Measurements from ENCODE around the gene NDRG4.

NDRG4 gene

DNA sequence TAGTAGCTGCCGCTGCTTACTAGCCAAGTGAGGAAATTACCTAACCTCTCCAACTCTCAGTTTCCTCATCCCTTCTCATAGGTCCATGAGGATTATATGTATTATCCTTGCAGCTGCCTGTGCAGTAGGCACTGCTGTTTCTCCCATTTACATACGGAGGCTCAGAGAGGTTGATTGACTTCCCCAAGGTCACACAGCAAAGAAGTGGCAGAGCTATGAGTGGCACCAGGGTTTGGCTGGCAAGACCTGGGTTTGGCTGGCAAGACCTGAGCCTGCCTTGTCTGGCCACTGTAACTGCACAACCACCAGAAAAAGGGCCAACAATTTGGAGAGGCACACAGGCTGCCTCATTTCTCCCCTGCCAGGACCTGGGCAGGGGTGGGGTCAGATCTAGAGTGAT is 2.5 kb upstream of the NDRG4 start:
- DNase-seq, result no peak

DNA sequence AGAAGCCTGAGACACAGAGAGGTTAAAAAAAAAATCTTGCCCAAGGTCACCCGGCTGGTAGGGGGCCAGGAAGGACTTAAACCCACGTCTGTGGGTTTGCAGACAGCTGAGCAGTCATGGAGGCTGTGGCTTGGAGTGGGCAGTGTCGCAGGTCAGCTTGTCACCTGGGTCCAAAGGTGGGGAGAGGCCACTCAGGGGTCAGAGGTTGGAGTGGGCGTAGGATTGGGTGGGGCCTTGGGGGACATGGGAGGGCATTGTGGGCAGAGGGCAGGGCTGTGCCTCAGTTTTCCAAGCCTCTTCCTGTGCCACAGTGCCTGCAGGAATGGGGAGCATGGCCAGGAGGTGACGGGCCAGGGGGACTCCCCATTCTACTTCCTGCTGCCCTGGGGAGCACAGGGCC is 2.0 kb upstream of the NDRG4 start:
- DNase-seq, result no peak

DNA sequence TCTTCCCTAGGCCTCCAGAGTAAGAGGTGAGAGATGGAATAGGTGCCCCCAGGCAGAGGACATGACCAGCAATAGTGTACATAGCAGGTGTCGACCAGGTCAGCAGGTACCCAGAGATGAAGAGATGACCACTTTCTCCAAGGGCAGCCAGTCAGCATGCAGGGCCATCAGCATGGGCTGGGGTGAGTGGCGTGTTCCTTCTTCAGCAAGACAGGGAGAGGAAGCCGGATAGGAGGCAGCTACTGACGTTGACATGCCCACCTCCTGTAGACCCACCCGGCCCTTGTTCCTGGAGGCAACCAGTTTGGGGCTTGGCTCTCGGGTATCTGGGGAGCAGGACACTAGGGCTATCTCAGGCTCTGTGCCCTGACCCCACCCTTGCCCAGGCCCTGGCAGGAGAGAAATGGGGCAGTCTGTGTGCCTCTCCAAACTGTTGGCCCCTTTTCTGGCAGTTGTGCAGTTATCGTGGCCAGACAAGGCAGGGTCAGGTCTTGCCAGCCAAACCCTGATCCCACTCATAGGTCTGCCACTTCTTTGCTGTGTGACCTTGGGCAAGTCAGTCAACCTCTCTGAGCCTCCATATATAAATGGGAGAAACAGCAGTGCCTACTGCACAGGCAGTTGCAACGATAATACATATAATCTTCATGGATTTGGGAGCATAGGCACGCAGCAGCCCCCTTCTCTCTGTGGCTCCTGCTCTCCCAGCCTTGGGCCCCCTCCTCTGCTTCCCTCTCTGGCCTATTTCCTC is 1.4 kb upstream of the NDRG4 start:
- no peak for DNase-seq

DNA sequence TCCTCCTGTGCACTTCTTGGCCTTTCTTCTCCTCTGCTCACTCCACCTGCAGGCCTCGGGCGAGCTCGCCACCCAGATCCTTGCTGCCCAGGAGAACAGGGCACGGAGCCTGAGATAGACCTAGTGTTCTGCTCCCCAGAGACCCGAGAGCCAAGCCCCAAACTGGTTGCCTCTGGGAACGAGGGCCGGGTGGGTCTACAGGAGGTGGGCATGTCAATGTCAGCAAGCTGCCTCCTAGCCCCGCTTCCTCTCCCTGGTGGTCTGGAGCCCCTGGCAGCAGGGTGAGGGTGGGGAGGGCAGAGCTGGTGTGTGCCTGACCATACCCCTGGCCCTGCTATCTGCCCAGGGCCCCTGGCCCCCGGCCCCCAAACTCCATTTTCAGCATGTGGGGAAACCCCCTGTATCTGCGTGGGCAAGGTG is 841 bp upstream of the NDRG4 start:
- no peak for DNase-seq

DNA sequence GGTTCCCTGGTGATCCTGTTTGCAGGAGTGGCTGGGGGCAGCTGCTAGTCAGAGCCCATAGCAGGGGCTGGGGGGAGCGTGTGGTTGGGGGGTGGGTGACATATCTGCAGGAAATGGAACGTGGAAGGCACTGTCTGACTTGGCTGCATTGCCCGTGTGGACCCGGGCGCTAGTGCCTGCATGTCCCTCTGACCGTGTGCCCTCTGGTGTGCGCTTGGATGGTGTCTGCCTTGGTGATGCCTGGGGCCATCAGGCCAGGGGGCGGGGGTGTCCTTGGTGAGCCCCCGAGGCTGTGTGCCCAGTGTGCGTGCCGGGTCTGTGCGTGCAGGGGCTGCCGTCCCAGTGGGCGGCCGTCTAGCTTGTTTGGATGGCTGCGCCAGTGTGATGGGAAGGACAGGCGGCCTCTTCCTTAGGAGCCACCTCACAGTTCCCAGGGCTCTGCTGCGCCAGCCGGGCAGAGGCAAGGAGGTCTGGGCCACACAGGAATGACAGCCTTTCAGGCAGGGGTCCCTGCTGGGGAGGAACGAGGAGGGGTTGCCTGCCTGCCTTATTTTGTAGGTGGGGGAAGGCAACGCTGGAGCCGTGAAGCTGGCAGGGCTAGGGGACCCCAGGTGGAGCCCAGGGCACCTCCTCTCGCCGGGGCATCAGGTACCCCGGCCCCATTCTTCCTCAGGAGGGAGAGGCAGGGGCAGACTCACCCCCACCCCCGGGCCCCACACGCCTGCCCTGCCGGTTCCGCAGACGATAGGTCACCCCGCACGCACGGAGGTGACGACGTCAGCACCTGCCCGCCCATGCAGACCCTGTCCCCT is 693 bp downstream of the NDRG4 start:
- DNase-seq, result no peak

DNA sequence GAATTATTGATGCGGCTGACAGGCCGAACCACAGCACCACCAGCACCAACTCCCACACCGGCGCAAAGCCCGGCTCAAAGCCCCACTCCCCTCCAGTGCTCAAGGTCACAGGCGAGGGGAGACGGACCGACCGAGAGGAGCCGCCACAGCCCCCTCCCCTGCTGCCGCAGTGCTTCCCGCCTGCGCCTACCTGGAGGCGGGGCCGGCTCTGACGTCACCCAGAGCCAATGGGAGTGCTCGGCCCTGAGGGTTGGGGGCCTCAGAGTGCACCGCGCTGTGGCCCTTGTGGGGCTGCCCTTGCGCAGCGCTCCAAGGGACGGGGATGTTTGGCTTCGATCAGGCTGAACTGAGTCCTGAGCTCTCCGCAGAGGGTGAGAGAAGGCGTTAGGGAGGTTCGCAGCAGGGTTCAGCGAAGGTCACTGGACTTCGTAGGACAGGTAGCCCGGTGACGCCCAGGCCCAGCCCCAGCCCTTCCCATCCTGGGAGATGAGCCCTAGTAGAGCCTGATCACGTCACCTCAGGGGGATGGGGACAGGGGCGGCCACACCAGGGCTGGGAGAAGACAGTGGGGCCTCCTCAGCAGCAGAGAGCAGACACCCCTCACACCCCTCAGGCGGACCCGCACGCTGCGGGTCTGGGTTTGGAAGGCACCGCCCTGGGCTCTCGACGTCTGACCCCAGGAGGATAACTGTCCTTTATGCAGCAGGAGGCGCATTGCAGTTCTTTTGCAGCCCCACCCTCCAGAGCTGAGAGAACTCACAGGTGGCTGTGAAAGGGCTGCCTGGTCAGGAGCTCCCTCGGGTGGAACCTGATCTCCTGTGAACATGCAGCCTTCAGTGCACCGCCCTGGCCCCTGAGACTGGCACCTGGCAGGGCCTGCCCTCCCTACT is 1.5 kb downstream of the NDRG4 start:
- DNase-seq, result no peak

DNA sequence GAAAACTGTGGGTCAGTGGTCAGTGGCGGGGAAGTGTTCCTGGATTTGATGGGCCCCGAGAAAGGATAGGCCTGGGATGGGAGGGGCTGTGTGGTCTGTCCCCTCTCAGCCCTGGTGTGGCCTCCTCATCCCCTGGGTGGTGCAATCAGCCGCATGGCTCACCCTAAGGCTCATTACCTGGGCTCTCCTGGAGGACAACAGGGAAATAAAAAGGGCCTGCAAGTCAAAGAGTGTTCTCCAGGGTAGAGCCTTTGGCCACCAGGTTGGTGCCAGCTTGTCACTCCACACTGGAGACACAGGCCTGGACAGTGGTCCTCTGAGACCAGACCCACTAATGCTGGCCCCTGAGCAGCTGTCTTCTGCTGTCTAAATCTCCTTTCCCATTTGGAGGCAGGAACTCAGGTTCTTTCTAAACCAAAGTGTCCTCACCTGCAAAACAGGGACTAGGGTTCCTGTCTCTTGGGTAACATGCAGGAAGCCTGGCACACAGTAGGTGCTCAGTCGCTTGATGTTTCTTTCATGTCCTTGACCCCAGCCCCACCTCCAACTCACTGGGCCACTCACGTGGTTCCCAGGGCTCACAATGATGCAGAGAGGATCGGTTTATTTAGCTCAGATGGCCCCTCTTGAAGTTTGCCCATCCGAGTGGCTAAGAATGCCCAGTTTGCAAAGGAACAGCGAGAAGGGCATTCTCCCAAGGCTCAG is 2.4 kb downstream of the NDRG4 start:
- DNase-seq, result no peak

DNA sequence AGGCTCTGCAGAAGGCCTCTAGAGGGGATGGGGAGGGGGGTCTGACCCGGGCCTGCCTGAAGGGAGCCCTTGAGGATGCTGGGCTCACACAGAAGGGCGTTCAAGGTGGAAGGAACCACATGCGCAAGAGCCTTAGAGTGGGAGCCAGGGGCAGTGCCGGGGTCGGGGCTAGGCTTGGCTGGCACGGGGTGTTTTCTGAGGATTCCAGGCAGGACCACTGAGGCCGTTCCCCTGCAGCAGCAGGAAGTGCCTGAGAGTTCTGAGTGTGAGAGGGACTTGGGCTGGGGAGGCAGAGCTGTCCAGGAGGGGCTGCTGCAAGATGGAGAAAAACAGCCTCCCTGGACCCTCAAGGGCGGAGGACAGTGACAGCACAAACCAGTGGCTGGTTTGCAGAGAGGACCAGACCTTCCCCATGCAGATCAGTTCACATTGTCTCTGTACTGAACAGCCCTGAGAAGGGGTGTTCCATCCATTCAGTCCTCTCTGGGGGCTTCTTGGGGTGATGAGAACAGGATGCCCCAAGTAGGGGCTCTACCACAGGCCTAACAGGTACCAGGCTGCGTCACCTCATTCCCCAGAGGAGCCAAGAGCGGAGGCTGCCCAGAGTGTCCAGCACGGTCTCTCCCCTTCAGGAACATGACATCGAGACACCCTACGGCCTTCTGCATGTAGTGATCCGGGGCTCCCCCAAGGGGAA is 3.4 kb downstream of the NDRG4 start:
- DNase-seq, result no peak

DNA sequence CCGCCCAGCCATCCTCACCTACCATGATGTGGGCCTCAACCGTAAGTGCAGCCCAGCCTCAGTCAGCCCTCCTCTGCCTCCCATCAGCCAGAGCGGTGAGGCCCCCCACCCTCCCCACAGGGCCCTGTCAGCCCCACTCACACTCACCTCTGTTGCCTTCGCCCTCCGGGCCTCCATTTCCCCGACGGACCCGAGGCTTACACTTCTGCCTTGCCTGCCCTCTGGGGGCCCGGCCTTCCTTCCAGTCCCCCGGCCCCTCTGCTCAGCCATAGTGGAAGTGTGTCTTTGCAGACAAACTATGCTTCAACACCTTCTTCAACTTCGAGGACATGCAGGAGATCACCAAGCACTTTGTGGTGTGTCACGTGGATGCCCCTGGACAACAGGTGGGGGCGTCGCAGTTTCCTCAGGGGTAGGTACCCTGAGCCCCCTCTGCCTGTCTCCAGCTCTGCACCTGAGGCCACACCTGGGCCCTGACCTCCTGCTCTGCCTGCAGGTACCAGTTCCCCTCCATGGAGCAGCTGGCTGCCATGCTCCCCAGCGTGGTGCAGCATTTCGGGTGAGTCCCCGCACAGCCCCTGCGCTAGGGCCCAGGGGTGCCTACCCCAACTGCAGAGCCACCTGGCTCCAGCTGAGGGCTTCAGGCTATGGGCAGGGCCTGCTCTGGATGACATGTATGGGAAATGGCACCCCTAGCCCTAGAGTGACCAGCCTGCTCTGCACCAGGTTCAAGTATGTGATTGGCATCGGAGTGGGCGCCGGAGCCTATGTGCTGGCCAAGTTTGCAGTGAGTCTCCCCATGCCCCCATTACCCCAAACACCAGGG is 4.1 kb downstream of the NDRG4 start:
- no peak for DNase-seq

DNA sequence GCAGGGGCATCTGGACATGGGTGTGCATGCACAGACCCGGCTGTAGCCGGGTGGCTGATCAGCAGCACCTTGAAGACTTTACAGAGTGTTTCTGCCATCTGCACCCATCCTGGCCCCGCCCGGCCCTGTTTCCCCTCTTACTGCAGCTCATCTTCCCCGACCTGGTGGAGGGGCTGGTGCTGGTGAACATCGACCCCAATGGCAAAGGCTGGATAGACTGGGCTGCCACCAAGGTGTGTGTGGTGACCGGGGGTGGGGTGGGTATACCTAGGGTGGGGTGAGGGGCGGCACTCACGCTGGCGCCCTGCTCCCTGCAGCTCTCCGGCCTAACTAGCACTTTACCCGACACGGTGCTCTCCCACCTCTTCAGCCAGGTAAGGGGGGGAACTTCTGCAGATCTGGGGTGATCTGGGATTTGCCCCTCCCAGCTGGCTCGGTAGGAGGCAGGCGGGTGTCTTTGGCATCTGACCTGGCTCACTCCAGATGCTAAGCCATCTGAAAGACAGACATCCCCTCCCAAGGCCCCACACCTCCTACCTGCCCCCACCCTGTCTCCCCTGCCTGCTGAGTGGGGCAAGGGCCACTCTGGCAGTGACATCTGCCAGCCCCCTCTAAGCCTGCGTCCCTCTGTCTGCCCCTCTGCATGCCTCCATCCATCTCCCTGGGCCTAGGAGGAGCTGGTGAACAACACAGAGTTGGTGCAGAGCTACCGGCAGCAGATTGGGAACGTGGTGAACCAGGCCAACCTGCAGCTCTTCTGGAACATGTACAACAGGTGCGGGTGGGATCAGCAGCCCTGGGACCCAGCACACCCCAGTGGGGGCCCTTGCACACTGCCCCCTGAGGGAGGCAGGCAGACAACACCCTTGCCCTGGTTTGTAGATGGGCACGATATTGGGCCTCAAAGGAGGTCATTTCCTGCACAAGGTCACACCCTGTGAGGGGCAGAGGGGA is 6.6 kb downstream of the NDRG4 start:
- no peak for DNase-seq

DNA sequence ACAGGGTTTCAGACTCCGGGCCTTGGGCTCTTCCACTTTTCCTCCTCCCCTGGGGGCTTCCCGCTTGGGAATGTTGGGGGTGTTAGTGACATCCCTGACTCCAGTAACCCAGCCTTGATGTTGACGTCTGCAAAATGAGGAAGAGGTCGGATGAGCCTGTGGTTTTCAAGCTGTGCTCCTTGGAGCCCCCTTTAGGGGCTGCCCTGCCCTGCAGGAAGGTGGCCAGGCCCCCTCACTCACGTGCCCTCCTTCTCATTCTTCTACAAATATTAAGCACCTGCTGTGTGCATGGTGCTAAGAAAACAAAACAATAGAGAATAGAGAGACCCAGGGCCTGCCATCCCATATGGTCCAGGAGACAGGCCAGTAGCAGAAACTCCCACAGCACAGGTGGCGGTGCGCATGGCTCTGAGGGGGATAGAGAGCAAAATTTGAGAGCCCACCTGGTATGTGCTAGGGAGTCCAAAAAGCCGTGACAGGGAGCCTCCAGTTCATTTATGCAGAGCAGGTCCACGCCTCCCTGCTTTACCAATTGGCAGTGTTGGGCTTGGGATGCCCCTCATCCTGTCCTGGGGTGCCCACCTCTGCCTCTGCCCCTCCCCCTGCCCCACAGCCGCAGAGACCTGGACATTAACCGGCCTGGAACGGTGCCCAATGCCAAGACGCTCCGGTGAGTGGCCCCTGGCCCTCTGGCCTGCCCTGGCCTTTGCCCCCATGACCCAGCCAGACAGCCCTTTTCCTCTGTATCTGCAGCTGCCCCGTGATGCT is 7.4 kb downstream of the NDRG4 start:
- DNase-seq, result no peak

DNA sequence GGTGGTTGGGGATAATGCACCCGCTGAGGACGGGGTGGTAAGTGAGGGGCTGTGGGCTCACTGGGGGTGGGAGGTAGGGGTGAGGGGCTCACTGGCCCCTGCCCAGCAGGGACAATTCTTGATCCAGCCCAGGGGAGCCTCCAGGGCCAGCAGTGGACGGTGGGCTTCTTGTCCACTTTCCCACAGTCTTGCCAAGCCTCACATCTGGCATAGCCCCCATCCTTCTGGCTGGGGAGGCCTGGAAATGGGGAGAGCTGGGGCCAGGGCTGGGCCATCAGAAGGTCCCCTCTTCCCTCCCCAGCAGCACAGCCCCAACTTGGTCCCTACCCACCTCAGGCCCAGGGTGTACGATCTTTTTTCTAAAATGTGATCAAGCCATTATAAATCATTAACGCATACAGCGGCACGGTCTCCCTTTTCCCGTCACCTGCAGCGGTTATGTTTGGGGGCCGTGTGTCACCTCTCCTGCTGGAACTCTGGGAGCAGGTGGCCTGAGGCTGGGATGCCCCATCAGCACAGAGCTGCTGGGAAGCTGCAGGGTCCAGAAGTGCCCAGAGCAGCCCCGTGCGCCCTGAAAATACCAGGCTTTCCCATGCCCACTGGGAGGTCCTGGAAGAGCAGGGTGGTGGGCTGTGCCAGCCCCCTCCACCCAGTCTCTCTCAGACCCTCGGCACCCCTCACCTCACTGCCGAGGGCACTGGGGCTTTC is 8.2 kb downstream of the NDRG4 start:
- no peak for DNase-seq

DNA sequence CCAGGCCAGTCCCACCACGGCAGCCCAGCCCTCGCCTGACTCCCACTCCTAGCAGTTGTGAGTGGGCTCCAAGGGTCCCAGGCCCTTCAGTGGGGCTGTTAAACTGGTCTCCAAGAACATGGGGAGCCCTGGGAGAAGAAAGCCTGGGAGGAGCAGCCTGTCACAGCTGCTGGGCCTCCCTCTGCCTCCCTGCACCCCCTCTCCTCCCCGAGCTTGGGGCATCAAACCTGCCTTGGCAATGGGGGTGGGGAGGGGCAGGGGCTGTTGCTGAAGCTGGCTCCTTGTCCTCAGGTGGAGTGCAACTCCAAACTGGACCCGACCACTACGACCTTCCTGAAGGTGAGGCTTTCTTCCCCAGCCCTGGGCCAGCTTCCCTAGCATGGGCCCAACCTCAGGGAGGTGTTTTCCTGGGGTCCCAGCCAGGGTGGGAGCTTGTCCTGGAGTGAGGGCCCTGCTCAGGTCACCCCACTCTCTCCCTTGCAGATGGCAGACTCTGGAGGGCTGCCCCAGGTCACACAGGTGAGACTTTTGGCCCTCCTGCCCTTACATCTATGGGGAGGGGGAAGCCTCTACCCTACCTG is 8.8 kb downstream of the NDRG4 start:
- DNase-seq, result no peak

DNA sequence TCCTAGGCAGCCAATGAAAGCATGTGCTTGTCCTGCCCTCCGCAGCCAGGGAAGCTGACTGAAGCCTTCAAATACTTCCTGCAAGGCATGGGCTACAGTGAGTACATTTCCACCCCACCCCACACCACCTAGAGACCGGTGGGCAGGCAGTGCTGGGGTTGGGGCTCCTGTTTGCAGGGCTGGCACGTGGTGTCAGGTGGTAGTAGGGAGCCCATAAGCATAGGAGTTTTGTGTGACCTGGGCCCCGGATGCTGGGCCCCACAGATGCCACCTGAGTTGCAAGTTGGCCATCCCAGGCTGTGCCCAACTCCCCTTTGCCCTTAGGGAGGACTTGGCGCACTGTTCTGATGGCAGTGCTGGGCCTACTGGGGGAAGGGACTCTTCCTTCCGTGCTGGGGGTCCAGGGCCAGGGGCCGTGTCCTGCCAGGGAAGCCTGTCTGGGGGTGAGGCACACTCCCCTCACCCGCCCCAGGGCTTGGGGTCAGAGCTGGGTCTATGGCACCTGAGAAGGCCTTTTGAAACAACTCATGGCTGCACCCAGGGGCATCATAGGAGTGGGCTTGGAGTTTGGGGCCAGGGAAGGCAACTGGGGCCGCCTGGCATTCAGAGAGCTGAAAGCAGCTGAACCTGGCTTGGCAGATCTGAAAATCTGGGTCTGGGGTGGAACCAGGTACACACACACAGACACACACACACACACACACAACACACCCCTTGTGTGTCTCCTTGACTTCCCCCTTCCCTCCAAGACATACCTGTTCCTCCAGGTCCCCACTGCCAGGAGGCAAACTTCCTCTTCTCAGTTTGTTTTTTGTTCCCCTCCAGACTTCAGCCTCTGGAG is 9.5 kb downstream of the NDRG4 start:
- DNase-seq, result no peak

DNA sequence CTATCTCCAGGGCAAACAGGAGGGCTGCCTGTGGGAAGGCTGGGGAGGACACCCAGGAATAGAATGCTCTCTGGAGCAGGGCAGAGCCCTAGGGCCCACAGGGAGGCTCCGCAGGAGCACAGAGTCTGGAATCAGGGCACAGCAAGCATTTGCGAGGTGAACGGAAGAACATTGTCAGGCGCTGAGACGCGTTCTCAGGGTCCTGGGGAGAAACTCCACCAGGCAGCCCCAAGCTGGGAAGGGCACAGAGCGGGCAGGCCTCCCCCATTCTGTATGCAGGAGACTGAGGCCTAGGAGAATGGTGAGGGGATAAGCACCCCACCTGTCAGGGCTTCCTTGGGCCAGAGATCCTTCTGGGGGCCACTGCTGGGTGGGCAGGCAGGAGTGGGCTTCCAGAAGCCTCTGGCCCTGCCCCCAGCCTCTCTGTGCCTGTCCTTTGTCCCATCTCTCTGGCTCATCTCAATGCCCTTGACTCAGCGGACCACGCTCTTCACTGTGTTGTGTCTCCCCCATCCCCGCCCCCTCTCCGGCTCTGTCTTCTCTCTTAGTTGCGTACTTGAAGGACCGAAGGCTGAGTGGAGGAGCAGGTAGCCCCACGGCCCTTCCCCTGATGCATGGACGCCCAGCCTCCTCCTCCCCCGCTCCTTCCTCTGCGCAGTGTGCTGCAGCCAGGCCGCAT is 10.3 kb downstream of the NDRG4 start:
- DNase-seq, result no peak

Data from SW 1271 (cell line).